Measurements from ENCODE around the gene SESTD1. TPM values are rescaled to one million over a fixed set of nuclear protein-coding genes. Genes with fewer than 3 reads are reported as not detected.

Gene SESTD1
- total and polyA plus RNA-seq, 7 donors = 4.2 to 20.2 (median 15.1) TPM

GRCh38 chr2:179305125-179305524 lies 40.5 kb upstream of the SESTD1 start:
- H3K27ac ChIP-seq = no peak overlapping the region
- H3K9me3 ChIP-seq = no peaks in the 10 kb centered on the region
- WGBS, 3 donors = 96 to 97% (median 96%) methylated on average over 3 of the region's 3 CpGs
- H3K27me3 ChIP-seq (ENCODE audit: insufficient read depth in 3 of 3, low read length in 2 of 3) = no peaks in the 10 kb centered on the region
- TF ChIP-seq, protein P1, sequence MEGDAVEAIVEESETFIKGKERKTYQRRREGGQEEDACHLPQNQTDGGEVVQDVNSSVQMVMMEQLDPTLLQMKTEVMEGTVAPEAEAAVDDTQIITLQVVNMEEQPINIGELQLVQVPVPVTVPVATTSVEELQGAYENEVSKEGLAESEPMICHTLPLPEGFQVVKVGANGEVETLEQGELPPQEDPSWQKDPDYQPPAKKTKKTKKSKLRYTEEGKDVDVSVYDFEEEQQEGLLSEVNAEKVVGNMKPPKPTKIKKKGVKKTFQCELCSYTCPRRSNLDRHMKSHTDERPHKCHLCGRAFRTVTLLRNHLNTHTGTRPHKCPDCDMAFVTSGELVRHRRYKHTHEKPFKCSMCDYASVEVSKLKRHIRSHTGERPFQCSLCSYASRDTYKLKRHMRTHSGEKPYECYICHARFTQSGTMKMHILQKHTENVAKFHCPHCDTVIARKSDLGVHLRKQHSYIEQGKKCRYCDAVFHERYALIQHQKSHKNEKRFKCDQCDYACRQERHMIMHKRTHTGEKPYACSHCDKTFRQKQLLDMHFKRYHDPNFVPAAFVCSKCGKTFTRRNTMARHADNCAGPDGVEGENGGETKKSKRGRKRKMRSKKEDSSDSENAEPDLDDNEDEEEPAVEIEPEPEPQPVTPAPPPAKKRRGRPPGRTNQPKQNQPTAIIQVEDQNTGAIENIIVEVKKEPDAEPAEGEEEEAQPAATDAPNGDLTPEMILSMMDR (IDR thresholded peaks at IDR 0.05) = no peak
- no peaks in the 10 kb centered on the region for H3K4me1 ChIP-seq
- DNase-seq = no peak
- H3K4me3 ChIP-seq = no peak overlapping the region
- intact Hi-C loops (cut with DNase I) = no loop called here
- no peak for ATAC-seq
- H3K36me3 ChIP-seq (ENCODE audit: insufficient read depth in 1 of 2, low read depth in 1 of 2) = no peaks in the 10 kb centered on the region

DNA sequence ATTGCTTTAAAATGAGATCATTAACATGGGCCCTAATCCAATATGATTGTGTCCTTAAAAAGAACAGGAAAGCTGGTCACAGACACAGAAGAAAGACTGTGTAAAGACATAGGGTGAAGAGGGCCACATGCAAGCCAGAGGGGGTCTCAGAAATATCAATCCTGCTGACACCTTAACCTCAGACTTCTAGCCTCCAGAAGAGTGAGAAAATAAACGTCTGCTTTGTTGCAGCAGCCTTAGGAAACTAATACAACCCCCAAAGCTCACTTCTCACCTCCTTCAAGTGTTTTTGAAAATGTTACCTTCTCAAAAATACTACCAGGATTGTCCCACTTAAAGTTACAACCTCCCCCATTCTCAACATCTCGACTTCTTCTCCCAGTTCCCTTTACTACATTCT lies 39.8 kb upstream of the SESTD1 start:
- no peaks in the 10 kb centered on the region for H3K36me3 ChIP-seq (ENCODE audit: insufficient read depth in 1 of 2, low read depth in 1 of 2)
- H3K27ac ChIP-seq = no peak overlapping the region
- no peaks in the 10 kb centered on the region for H3K27me3 ChIP-seq (ENCODE audit: insufficient read depth in 3 of 3, low read length in 2 of 3)
- no peaks in the 10 kb centered on the region for H3K4me1 ChIP-seq
- 75 to 80% (median 79%) methylated on average over 2 of the region's 2 CpGs for WGBS, 3 donors
- ATAC-seq (no peak), DNase-seq (no peak)
- no peak overlapping the region for H3K4me3 ChIP-seq
- intact Hi-C loops (cut with DNase I) = no loop called here
- H3K9me3 ChIP-seq = no peaks in the 10 kb centered on the region
- TF ChIP-seq, protein P1 (IDR thresholded peaks at IDR 0.05) = no peak

DNA sequence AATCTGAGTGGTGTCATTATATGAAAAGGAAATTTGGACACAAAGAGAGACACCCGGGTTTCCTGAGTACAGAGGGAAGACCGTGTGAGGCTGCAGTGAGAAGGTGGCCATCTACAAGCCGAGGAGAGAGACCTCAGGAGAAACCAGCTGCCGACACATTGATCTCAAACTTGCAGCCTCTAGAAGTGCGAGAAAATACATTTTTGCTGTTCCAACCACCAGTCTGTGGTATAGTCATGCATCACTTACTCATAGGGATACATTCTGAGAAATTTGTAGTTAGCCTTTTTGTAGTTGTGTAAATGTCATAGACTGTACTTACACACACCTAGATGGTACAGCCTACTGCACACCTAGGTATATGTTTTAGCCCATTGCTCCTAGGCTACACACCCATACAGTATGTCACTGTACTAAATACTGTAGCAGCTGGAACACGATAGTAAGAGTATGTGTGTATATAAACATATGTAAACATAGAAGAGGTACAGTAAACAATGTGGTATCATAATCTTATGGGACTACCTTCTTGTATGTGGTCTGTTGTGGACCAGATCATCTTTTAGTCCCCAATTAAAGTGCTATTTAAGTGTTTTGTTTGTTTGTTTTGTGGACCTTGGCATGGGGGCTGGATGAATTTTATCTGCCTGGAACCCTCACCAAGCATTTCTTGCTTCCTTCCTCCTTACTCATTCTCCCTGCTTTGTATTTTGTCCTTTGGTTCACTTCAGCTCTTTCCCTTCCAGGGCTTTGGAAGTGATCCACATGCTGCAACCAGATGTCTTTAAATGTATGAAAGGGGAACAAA lies 38.3 kb upstream of the SESTD1 start:
- intact Hi-C loops (cut with DNase I) = no loop called here
- Histone ChIP-seq H3K4me3 (no peak overlapping the region), H3K36me3 (ENCODE audit: insufficient read depth in 1 of 2, low read depth in 1 of 2) (no peaks in the 10 kb centered on the region), H3K27me3 (ENCODE audit: insufficient read depth in 3 of 3, low read length in 2 of 3) (no peaks in the 10 kb centered on the region), H3K27ac (no peak overlapping the region), H3K4me1 (no peaks in the 10 kb centered on the region), H3K9me3 (no peaks in the 10 kb centered on the region)
- WGBS, 3 donors = 86 to 90% (median 90%) methylated on average over 6 of the region's 6 CpGs
- DNase-seq = no peak
- TF ChIP-seq, protein P1 (IDR thresholded peaks at IDR 0.05) = no peak
- ATAC-seq = no peak

- 77 to 88% (median 84%) methylated on average over 4 of the region's 4 CpGs for WGBS, 3 donors
Observed at GRCh38 chr2:179302149-179302548, 37.5 kb upstream of the SESTD1 start.

More at GRCh38 chr2:179302149-179302548, 37.5 kb upstream of the SESTD1 start:
- Histone ChIP-seq H3K4me1 (no peaks in the 10 kb centered on the region), H3K27ac (no peak overlapping the region), H3K9me3 (no peaks in the 10 kb centered on the region), H3K27me3 (ENCODE audit: insufficient read depth in 3 of 3, low read length in 2 of 3) (no peaks in the 10 kb centered on the region), H3K36me3 (ENCODE audit: insufficient read depth in 1 of 2, low read depth in 1 of 2) (no peaks in the 10 kb centered on the region), H3K4me3 (no peak overlapping the region)
- TF ChIP-seq, protein P1 (IDR thresholded peaks at IDR 0.05) = no peak
- no peak for ATAC-seq
- intact Hi-C loops (cut with DNase I) = no loop called here
- DNase-seq = no peak
